GM12801 (cell line): ENCODE measurements around the gene TBXA2R.

ENCODE experiments used
- TF ChIP-seq, protein P1 (sequence below): IDR thresholded peaks from one replicate; pipeline ENCODE4 v1.5.1; 2011; ENCODE audit warnings: control low read depth; ENCODE audit not compliant: insufficient read length; ENCODE audit errors: extremely low read depth

TBXA2R gene

DNA sequence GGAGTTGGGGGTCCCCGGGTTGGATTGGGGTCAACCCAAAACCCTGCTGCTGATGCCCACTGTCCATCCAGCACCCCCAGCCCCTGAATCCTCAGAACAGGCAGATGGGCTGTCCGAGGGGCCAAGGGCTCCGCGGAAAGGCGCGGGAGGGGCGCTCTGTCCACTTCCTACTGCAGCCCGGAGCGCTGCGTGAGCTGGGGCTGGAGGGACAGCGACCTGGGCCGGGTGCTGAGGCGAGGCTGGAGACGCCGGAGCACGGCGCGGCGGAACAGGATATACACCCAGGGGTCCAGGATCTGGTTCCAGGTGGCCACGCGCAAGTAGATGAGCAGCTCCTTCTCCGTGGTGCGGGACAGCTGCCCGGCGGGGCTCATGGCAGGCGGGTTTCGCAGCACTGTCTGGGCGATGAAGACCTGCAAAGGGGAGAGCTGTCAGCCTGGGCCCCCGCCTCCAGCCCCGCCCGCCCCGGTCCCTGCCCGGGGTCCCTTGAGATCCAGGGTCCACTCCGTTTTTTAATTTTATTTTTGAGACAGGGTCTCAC lies 11.1 kb downstream of the TBXA2R start:
- TF ChIP-seq, protein P1, sequence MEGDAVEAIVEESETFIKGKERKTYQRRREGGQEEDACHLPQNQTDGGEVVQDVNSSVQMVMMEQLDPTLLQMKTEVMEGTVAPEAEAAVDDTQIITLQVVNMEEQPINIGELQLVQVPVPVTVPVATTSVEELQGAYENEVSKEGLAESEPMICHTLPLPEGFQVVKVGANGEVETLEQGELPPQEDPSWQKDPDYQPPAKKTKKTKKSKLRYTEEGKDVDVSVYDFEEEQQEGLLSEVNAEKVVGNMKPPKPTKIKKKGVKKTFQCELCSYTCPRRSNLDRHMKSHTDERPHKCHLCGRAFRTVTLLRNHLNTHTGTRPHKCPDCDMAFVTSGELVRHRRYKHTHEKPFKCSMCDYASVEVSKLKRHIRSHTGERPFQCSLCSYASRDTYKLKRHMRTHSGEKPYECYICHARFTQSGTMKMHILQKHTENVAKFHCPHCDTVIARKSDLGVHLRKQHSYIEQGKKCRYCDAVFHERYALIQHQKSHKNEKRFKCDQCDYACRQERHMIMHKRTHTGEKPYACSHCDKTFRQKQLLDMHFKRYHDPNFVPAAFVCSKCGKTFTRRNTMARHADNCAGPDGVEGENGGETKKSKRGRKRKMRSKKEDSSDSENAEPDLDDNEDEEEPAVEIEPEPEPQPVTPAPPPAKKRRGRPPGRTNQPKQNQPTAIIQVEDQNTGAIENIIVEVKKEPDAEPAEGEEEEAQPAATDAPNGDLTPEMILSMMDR: no peak

DNA sequence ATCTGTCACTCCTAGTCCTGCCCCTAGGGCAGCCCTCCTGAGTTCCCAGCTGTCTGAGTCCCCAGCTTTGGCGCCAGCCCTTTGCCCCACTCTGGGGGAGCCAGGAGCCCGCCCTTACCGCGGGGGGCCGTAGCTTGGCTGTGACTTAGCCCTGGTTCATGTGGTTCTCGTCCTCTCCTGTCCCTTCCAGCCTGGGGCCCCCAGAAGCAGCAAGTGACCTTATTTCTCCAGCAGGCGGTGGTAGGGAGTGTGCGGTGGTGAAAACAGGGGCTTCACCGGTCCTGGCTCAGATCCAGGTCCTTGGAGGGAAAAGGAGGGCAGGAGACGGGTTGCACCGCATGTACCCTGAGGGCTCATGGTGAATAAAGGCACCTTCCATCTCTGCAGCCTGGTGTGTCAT lies 13.5 kb downstream of the TBXA2R start:
- TF ChIP-seq, protein P1: no peak

DNA sequence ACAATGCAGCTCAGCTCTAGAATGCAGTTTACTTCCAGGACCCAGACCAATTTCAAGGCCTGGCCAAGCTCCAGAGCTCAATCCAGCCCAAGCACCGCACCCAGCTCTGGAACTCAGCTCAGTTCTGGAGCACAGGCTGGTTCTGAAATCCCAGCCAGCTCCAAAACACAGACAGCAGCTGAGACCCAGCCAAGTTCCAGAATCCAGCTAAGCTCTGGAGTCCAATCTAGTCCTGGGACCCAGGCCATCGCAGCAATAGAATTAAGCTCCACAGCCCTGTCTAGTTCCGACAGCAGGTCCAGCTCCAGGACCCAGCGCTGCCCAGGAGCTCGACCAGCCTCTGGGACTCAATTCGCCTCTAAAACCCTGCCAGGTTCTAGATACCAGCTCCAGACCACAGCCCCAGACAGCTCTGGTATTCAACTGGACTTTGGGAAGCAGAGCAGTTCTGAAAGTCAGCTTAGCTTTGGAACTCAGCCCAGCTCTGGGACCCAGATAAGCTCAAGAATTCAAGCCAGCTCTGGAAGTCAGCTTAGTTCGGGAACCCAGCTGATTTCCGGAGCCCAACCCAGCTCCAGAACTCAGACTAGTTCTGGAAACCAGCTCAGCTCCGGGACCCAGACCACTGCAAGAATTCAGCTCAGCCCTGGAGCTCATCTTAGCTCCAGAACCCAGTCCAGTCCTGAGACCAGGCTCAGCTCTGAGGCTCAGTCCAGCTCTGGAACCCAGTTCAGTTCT lies 14.6 kb downstream of the TBXA2R start:
- TF ChIP-seq, protein P1: no peak

DNA sequence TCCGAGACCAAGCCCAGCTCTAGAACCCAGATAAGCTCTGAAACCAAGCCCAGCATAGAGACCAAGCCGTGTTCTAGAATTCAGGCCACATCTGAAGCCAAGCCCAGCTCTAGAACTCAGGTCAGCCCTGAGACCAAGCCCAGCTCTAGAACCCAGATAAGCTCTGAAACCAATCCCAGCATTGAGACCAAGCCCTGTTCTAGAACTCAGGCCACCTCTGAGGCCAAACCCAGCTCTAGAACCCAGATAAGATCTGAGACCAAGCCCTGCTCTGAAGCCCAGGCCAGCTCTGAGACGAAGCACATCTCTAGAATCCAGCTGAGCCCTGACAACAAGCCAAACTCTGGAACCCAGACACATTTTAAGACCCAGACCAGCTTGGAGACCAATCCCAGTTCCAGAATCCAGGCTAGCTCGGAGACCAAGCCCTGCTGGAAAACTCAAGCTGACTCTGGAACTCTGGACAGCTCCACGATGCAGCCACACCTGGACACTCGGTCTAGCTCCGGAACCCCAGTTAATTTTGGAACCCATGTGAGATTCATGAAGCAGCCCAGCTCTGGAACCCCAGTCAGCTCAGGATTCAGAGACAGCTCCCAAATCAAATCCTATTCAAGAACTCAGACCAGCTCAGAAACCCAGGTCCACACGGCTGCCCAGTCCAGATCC lies 15.6 kb downstream of the TBXA2R start:
- TF ChIP-seq, protein P1: no peak

DNA sequence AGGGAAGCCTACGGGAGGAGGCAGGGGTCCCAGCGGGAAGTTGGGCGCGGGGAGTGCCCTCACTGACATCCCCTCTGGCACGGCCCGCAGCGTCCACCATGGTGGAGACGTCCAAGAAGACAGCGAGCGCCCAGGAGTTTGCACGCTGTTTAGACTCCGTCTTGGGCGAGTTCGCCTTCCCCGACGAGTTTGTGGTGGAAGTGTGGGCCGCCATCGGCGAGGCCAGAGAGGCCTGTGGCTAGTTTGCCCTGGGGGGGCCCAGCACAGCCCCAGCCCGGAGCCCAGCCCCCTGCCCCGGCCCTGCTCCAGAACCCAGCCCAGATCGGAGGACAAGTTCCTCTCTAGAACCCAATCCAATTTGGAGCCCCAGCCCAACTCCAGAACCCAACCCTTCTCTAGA lies 16.7 kb downstream of the TBXA2R start:
- TF ChIP-seq, protein P1: no peak

DNA sequence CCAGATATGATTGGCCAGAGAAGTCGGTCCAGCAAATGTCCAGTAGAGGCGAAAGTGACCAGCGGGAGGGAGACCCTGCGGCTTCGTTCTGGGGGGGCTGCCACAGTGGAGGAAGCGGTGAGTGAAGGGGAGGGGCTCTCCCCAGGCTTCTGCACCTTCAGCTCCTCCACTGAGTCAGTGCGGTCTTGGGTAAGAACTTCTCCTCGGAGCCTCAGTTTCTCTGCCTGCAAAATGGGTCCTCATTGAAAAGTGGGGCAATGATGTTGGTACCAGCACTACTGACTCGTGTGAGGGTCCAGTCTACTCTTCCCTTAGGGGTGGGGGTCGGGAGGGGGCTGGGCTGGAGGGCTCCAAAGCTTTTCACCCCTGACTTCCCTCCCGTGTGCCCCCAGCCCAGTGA lies 17.2 kb downstream of the TBXA2R start:
- TF ChIP-seq, protein P1: no peak

DNA sequence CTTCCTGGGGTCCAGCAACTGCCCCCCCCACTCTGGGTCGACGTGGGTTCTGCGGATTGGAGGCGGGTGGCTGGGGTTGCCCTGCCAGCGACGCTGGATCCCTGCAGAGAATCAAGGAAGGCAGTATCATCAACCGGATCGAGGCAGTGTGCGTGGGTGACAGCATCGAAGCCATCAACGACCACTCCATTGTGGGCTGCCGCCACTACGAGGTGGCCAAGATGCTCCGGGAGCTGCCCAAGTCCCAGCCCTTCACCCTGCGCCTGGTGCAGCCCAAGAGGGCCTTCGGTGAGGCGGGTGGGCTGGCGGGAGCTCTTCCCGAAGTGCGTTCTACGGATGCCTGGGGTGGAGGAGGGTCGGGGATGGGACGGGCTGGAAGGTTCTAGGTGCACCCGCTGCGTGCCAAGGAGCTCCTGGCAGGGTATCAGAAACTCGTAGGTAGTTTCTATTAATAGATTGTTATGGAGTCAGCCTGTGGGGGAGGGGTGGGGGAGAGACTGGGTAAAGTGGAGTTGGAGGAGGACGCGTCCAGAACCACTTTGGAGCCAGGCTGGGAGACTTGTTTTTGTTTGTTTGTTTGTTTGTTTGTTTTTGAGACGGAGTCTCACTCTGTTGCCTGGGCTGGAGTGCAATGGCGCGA lies 19.8 kb downstream of the TBXA2R start:
- TF ChIP-seq, protein P1: no peak
